Measurements from ENCODE around the gene RPS27. TPM values are rescaled to one million over a fixed set of nuclear protein-coding genes. Genes with fewer than 3 reads are reported as not detected.
A peak's percentile ranks its signal among the peaks of the same experiment; 100 is the strongest.

Gene RPS27
- polyA plus RNA-seq, 2 of the 4 experiments (the other 2 are of a cell fraction), result 4,831 to 5,586 TPM

DNA sequence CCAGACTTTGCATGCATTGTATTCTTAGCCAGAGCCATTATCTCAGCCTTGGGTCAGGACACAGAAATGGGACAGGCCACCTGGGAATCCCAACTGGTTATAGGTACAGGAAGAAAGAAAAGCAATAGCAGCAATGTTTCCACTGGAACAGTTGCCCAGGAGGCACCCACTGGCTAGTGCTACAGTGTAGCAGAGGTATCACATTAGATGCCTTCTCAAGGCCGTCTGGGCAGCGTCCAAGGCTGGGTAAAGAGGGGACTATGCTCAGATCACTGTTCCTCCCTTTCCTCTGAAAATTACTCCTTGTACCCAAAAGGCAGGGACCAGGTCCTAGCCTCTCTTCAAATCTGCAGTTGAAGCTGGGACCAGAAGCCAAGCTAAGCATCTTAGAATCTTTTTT, 20.2 kb upstream of the RPS27 start:
- Histone ChIP-seq H3K9me3 (no peaks in the 10 kb centered on the region), H3K4me3 (no peak overlapping the region), H3K27ac (no peak overlapping the region), H3K4me1 (peaks cover 12% of the 10 kb centered on the region), H3K4me2 (no peak overlapping the region)
- ATAC-seq (no peak), DNase-seq (ENCODE audit: low read depth in 1 of 2, low spot score in 1 of 2) (no peak), FAIRE-seq (no peak)
- POLR2A ChIA-PET, result no interaction called here
- CTCF ChIA-PET, result interaction anchor here (0.7 to 1.2 kb wide), 3 partner anchors 16 to 173 kb away, joined by 4 read pairs; partner anchors contain the start of gene RAB13
- 96% methylated on average over 2 of the region's 2 CpGs for WGBS (ENCODE audit: missing lambda C conversion rate)
- TF ChIP-seq, protein P1, sequence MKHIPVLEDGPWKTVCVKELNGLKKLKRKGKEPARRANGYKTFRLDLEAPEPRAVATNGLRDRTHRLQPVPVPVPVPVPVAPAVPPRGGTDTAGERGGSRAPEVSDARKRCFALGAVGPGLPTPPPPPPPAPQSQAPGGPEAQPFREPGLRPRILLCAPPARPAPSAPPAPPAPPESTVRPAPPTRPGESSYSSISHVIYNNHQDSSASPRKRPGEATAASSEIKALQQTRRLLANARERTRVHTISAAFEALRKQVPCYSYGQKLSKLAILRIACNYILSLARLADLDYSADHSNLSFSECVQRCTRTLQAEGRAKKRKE (CRISPR knock-in tag; IDR thresholded peaks at IDR 0.05; ENCODE audit: low read depth), result no peak
- no peak for TF ChIP-seq RFX5 (IDR thresholded peaks at IDR 0.05)
- TF ChIP-seq, protein P2, sequence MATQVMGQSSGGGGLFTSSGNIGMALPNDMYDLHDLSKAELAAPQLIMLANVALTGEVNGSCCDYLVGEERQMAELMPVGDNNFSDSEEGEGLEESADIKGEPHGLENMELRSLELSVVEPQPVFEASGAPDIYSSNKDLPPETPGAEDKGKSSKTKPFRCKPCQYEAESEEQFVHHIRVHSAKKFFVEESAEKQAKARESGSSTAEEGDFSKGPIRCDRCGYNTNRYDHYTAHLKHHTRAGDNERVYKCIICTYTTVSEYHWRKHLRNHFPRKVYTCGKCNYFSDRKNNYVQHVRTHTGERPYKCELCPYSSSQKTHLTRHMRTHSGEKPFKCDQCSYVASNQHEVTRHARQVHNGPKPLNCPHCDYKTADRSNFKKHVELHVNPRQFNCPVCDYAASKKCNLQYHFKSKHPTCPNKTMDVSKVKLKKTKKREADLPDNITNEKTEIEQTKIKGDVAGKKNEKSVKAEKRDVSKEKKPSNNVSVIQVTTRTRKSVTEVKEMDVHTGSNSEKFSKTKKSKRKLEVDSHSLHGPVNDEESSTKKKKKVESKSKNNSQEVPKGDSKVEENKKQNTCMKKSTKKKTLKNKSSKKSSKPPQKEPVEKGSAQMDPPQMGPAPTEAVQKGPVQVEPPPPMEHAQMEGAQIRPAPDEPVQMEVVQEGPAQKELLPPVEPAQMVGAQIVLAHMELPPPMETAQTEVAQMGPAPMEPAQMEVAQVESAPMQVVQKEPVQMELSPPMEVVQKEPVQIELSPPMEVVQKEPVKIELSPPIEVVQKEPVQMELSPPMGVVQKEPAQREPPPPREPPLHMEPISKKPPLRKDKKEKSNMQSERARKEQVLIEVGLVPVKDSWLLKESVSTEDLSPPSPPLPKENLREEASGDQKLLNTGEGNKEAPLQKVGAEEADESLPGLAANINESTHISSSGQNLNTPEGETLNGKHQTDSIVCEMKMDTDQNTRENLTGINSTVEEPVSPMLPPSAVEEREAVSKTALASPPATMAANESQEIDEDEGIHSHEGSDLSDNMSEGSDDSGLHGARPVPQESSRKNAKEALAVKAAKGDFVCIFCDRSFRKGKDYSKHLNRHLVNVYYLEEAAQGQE (IDR thresholded peaks at IDR 0.05), result no peak
- TF ChIP-seq KDM5A (IDR thresholded peaks at IDR 0.05), result no peak
- TF ChIP-seq CBX8 (IDR thresholded peaks at IDR 0.05), result no peak
- no peak for TF ChIP-seq RARB (CRISPR knock-in tag; IDR thresholded peaks at IDR 0.05)
- TF ChIP-seq, protein P3, sequence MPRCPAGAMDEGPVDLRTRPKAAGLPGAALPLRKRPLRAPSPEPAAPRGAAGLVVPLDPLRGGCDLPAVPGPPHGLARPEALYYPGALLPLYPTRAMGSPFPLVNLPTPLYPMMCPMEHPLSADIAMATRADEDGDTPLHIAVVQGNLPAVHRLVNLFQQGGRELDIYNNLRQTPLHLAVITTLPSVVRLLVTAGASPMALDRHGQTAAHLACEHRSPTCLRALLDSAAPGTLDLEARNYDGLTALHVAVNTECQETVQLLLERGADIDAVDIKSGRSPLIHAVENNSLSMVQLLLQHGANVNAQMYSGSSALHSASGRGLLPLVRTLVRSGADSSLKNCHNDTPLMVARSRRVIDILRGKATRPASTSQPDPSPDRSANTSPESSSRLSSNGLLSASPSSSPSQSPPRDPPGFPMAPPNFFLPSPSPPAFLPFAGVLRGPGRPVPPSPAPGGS (IDR thresholded peaks at IDR 0.05), result no peak
- no peak for TF ChIP-seq TP53 (CRISPR knock-in tag; IDR thresholded peaks at IDR 0.05)
- TF ChIP-seq, protein P4, sequence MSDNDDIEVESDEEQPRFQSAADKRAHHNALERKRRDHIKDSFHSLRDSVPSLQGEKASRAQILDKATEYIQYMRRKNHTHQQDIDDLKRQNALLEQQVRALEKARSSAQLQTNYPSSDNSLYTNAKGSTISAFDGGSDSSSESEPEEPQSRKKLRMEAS (IDR thresholded peaks at IDR 0.05), result no peak
- no peak for TF ChIP-seq TFCP2L1 (CRISPR knock-in tag; IDR thresholded peaks at IDR 0.05)
- no peak for TF ChIP-seq NR3C1 (IDR thresholded peaks at IDR 0.05)
- TF ChIP-seq MAZ (IDR thresholded peaks at IDR 0.05; ENCODE audit: borderline replicate concordance, low read depth, low read length), result no peak

DNA sequence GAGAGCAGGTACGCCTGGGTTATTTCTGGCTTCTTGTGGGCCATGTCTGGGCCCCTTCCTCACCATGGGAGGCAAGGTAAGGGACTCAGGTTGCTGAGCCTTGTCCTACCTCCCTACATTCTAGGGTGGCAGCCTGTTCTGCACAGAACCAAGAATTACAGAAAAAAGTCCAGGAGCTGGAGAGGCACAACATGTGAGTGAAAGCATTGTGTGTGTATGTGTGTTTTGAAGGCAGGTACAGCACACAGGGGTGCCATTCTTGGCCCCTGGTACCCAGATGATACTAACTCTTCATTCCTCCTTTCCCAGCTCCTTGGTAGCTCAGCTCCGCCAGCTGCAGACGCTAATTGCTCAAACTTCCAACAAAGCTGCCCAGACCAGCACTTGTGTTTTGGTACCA, 17.5 kb upstream of the RPS27 start:
- H3K27ac ChIP-seq, result no peak overlapping the region
- H3K9me3 ChIP-seq, result no peaks in the 10 kb centered on the region
- H3K4me2 ChIP-seq, result no peak overlapping the region
- CTCF ChIA-PET, result interaction anchor here (1.3 to 7.5 kb wide), 4 partner anchors 10 to 295 kb away, joined by 4 to 90 read pairs (median 10); partner anchors contain the start of genes DENND4B, NPR1, RAB13 and SLC39A1
- DNase-seq (ENCODE audit: low read depth in 1 of 2, low spot score in 1 of 2), result no peak
- H3K4me1 ChIP-seq, result peaks cover 16% of the 10 kb centered on the region
- no peak for FAIRE-seq
- H3K4me3 ChIP-seq, result no peak overlapping the region
- POLR2A ChIA-PET, result interaction anchor here (0.6 to 1.9 kb wide), 2 partner anchors 10 to 129 kb away, joined by 3 to 7 read pairs; partner anchors contain the start of gene SLC39A1
- no peak for ATAC-seq
- TF ChIP-seq JUN (IDR thresholded peaks at IDR 0.05), result 0 out of 5 replicates have a peak, but pooled peaks of 1 of the 2 experiments have one; percentile 16
- no peak for TF ChIP-seq NR3C1 (IDR thresholded peaks at IDR 0.05)
- WGBS (ENCODE audit: missing lambda C conversion rate), result 96% methylated on average over 3 of the region's 3 CpGs

DNA sequence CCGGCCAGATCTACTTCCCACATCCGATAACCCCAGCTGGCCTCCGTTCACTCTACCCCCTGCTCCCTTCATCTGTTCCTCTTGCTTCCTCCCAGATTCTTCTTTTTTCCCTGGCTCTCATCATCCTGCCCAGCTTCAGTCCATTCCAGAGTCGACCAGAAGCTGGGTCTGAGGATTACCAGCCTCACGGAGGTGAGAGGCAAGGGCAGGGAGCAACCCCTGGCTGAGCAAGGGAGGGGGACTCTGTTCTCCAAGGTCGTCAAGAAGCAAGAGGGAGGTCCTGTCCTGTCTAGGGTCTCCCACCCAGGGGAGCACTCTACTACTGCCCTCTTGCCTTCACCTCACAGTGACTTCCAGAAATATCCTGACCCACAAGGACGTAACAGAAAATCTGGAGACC, 17.0 kb upstream of the RPS27 start:
- Histone ChIP-seq H3K4me1 (peaks cover 16% of the 10 kb centered on the region), H3K27ac (no peak overlapping the region), H3K4me2 (no peak overlapping the region), H3K4me3 (no peak overlapping the region), H3K9me3 (no peaks in the 10 kb centered on the region)
- CTCF ChIA-PET, result interaction anchor here (1.3 to 7.5 kb wide), 4 partner anchors 11 to 296 kb away, joined by 4 to 90 read pairs (median 10); partner anchors contain the start of genes DENND4B, NPR1, RAB13 and SLC39A1
- DNase-seq (ENCODE audit: low read depth in 1 of 2, low spot score in 1 of 2) (no peak), FAIRE-seq (no peak), ATAC-seq (no peak)
- TF ChIP-seq JUN (IDR thresholded peaks at IDR 0.05) (0 out of 5 replicates have a peak, but pooled peaks of 1 of the 2 experiments have one; percentile 6), ZFP36 (IDR thresholded peaks at IDR 0.05; ENCODE audit: borderline replicate concordance, partially characterized antibody) (no peak)
- 86% methylated on average over 7 of the region's 7 CpGs for WGBS (ENCODE audit: missing lambda C conversion rate)
- POLR2A ChIA-PET, result interaction anchor here (0.6 to 1.9 kb wide), 2 partner anchors 10 to 130 kb away, joined by 3 to 7 read pairs; partner anchors contain the start of gene SLC39A1
